Panc1 (cell line): ENCODE data around the gene FAM149B1. TPM values are rescaled to one million over a fixed set of nuclear protein-coding genes. Genes with fewer than 3 reads are reported as not detected.

ENCODE experiments used
- ATAC-seq: fragments of 200-7000 bp; cut with Tn5 transposase; 2 replicates; pipeline ENCODE4 v1.9.1; 2020; ENCODE audit warnings: mild to moderate bottlenecking, moderate library complexity
- BruUV-seq: library from RNA; stranded (reverse); fragments of 400-500 nt; replicated peaks from 2 replicates; lab custom pipeline; 2021; lab: Mats Ljungman, UMichigan
- CTCF ChIA-PET: fragments of 300-600 bp; sonication (Branson Sonifier 250); formaldehyde crosslinking; loops from one replicate; lab custom pipeline; 2022; ENCODE audit warnings: antibody characterized with exemption; lab: Charles Lee
- POLR2A ChIA-PET: fragments of 300-600 bp; sonication (Branson Sonifier 250); formaldehyde crosslinking; loops from one replicate; lab custom pipeline; 2022; ENCODE audit warnings: antibody characterized with exemption; lab: Charles Lee
- DNase-seq: peaks from one replicate; pipeline ENCODE4 v3.0.0-alpha.2; 2010; ENCODE audit warnings: low read depth, low spot score
- H3K27ac ChIP-seq: 2 replicates; pipeline ENCODE4 v1.5.1; 2011; ENCODE audit warnings: mild to moderate bottlenecking, low read length, inconsistent platforms
- H3K27me3 ChIP-seq: fragments of 200-500 bp; sonication (Bioruptor generic); 2 replicates; pipeline ENCODE4 v1.6.0; 2014; ENCODE audit warnings: low read length, inconsistent platforms; ENCODE audit not compliant: control insufficient read depth, insufficient read depth
- H3K36me3 ChIP-seq: fragments of 200-500 bp; sonication (Bioruptor generic); 2 replicates; pipeline ENCODE4 v1.5.1; 2014; ENCODE audit warnings: inconsistent platforms, mild to moderate bottlenecking, low read length, moderate library complexity; ENCODE audit not compliant: control insufficient read depth, insufficient read depth
- H3K4me1 ChIP-seq: 2 replicates; pipeline ENCODE4 v1.5.1; 2011; ENCODE audit warnings: inconsistent platforms, mild to moderate bottlenecking, low read length, moderate library complexity; ENCODE audit not compliant: control insufficient read depth, insufficient read depth
- H3K4me3 ChIP-seq, 2 experiments: 2 replicates each; pipeline ENCODE4 v1.5.1; 2011 to 2012; ENCODE audit warnings: low read depth in 2 of 2, low read length in 2 of 2, mild to moderate bottlenecking in 2 of 2, inconsistent platforms in 1 of 2, moderate library complexity in 1 of 2
- H3K9me3 ChIP-seq: fragments of 200-500 bp; sonication (Bioruptor generic); 2 replicates; pipeline ENCODE4 v1.5.1; 2014; ENCODE audit warnings: low read depth, mild to moderate bottlenecking, inconsistent platforms, low read length, moderate library complexity; ENCODE audit not compliant: control insufficient read depth, insufficient read depth
- CTCF ChIP-seq: fragments of 450-650 bp; IDR thresholded peaks from 2 replicates; pipeline ENCODE4 v1.5.1; 2017; ENCODE audit warnings: mild to moderate bottlenecking
- POLR2AphosphoS5 ChIP-seq: IDR thresholded peaks from 2 replicates; pipeline ENCODE4 v1.6.1; 2012; ENCODE audit warnings: mild to moderate bottlenecking, low read depth, low read length, moderate library complexity
- REST ChIP-seq, 2 experiments: IDR thresholded peaks; 2 replicates each; pipeline ENCODE4 v1.6.1; 2011 to 2012; ENCODE audit warnings: low read depth in 2 of 2, control low read depth in 1 of 2, low read length in 1 of 2, mild to moderate bottlenecking in 1 of 2, moderate library complexity in 1 of 2; ENCODE audit not compliant: insufficient read depth in 1 of 2
- SIN3A ChIP-seq: IDR thresholded peaks from 2 replicates; pipeline ENCODE4 v1.6.1; 2012; ENCODE audit warnings: low read depth, mild to moderate bottlenecking, low read length, moderate library complexity, borderline replicate concordance; ENCODE audit not compliant: insufficient read depth
- TCF7L2 ChIP-seq: IDR thresholded peaks from 2 replicates; pipeline ENCODE4 v1.6.1; 2011; ENCODE audit warnings: mild to moderate bottlenecking, low read depth, low read length, inconsistent platforms
- in situ Hi-C: cut with HindIII; loops from 2 replicates; pipeline ENCODE4 v1.10.0; 2016; ENCODE audit warnings: low sequenced_read_pairs, low pct_unique_long_range_greater_than_20kb
- intact Hi-C: fragments of 100-400 bp; cut with micrococcal nuclease; formaldehyde crosslinking; loops from one replicate; pipeline ENCODE4 v1.10.0; 2022; ENCODE audit not compliant: unreplicated experiment
- total RNA-seq: library from RNA; stranded (reverse); gene quantifications from one replicate; pipeline ENCODE4 v1.2.1, GENCODE V29; 2021; ENCODE audit not compliant: unreplicated experiment

Gene FAM149B1
- total RNA-seq, 1 experiment from 2014 or later: 20.8 TPM

GRCh38 chr10:73207883-73208282 is 40.0 kb downstream of the FAM149B1 start:
- Histone ChIP-seq H3K36me3 (no peaks in the 10 kb centered on the region), H3K9me3 (no peaks in the 10 kb centered on the region), H3K4me1 (no peaks in the 10 kb centered on the region), H3K27ac (no peak overlapping the region), H3K4me3 (no peak overlapping the region), H3K27me3 (no peaks in the 10 kb centered on the region)
- DNase-seq (no peak), ATAC-seq (no peak)
- ChIA-PET POLR2A (no interaction called here), CTCF (no interaction called here)
- intact Hi-C loops: no loop called here
- TF ChIP-seq SIN3A (no peak), CTCF (no peak), TCF7L2 (no peak), POLR2AphosphoS5 (no peak), REST (IDR thresholded peaks at IDR 0.05; ENCODE audit: insufficient read depth in 1 of 2, low read depth in 2 of 2, low read length in 1 of 2) (no peak)
- no TSS peak for BruUV-seq
- in situ Hi-C loops: no loop called here

GRCh38 chr10:73209705-73210104 is 41.8 kb downstream of the FAM149B1 start:
- Histone ChIP-seq H3K36me3 (no peaks in the 10 kb centered on the region), H3K4me3 (no peak overlapping the region), H3K27ac (no peak overlapping the region), H3K27me3 (no peaks in the 10 kb centered on the region), H3K4me1 (no peaks in the 10 kb centered on the region), H3K9me3 (no peaks in the 10 kb centered on the region)
- BruUV-seq: no TSS peak
- ChIA-PET POLR2A (no interaction called here), CTCF (no interaction called here)
- intact Hi-C loops: no loop called here
- in situ Hi-C loops: no loop called here
- DNase-seq (no peak), ATAC-seq (no peak)
- no peak for TF ChIP-seq REST (IDR thresholded peaks at IDR 0.05; ENCODE audit: insufficient read depth in 1 of 2, low read depth in 2 of 2, low read length in 1 of 2)
- TF ChIP-seq TCF7L2: no peak
- TF ChIP-seq CTCF: no peak
- TF ChIP-seq SIN3A: no peak
- no peak for TF ChIP-seq POLR2AphosphoS5
